Karpas-422 (cell line): ENCODE data around the gene KIF27. TPM values are rescaled to one million over a fixed set of nuclear protein-coding genes. Genes with fewer than 3 reads are reported as not detected.

ENCODE experiments used
- DNase-seq: peaks from one replicate; pipeline ENCODE4 v3.0.0-alpha.2; 2015
- H2AFZ ChIP-seq: fragments of 200-600 bp; sonication (generic); 2 replicates; pipeline ENCODE4 v1.6.1; 2014; ENCODE audit warnings: antibody characterized with exemption, low read length, mixed read lengths
- H3K27ac ChIP-seq: fragments of 200-600 bp; sonication (generic); 2 replicates; pipeline ENCODE4 v1.5.1; 2014; ENCODE audit warnings: mild to moderate bottlenecking, low read length, moderate library complexity
- H3K27me3 ChIP-seq: fragments of 200-600 bp; sonication (generic); 2 replicates; pipeline ENCODE4 v1.6.1; 2014; ENCODE audit warnings: low read length, mixed read lengths
- H3K36me3 ChIP-seq: fragments of 200-600 bp; sonication (generic); 2 replicates; pipeline ENCODE4 v1.6.1; 2014; ENCODE audit warnings: low read length, mixed read lengths; ENCODE audit not compliant: insufficient read depth
- H3K4me1 ChIP-seq: fragments of 200-600 bp; sonication (generic); 2 replicates; pipeline ENCODE4 v1.6.1; 2014; ENCODE audit warnings: mild to moderate bottlenecking, low read length, mixed read lengths
- H3K4me2 ChIP-seq: fragments of 200-600 bp; sonication (generic); 2 replicates; pipeline ENCODE4 v1.6.1; 2014; ENCODE audit warnings: low read length, low read depth, mild to moderate bottlenecking; ENCODE audit not compliant: poor library complexity, severe bottlenecking
- H3K4me3 ChIP-seq: fragments of 200-600 bp; sonication (generic); 2 replicates; pipeline ENCODE4 v1.5.1; 2014; ENCODE audit warnings: mild to moderate bottlenecking, antibody characterized with exemption, low read length, mixed read lengths
- H3K79me2 ChIP-seq: fragments of 200-600 bp; sonication (generic); 2 replicates; pipeline ENCODE4 v1.6.1; 2014; ENCODE audit warnings: mild to moderate bottlenecking, low read length, mixed read lengths
- H3K9ac ChIP-seq: fragments of 200-600 bp; sonication (generic); 2 replicates; pipeline ENCODE4 v1.6.0; 2014; ENCODE audit warnings: low read length
- H3K9me2 ChIP-seq: fragments of 200-600 bp; sonication (generic), shearing (Covaris generic); replicated peaks from 2 replicates; pipeline ENCODE4 v1.6.0; 2014; ENCODE audit warnings: mild to moderate bottlenecking, low read length, moderate library complexity; ENCODE audit not compliant: insufficient read depth
- H3K9me3 ChIP-seq: fragments of 300-700, 200-600 bp; sonication (generic); 2 replicates; pipeline ENCODE4 v1.6.1; 2014; ENCODE audit warnings: low read length, mixed read lengths
- H4K20me1 ChIP-seq: fragments of 200-600 bp; sonication (generic); 2 replicates; pipeline ENCODE4 v1.6.1; 2014; ENCODE audit warnings: mild to moderate bottlenecking, antibody characterized with exemption, low read length, low read depth; ENCODE audit not compliant: insufficient read depth
- total RNA-seq: library from RNA; depleted of rRNA; stranded (reverse); fragments of >200 nt; shearing (Covaris generic); gene quantifications from 2 replicates; pipeline ENCODE4 v1.2.3, GENCODE V29; 2014; ENCODE audit warnings: low replicate concordance; rRNA removed

KIF27 gene, protein sequence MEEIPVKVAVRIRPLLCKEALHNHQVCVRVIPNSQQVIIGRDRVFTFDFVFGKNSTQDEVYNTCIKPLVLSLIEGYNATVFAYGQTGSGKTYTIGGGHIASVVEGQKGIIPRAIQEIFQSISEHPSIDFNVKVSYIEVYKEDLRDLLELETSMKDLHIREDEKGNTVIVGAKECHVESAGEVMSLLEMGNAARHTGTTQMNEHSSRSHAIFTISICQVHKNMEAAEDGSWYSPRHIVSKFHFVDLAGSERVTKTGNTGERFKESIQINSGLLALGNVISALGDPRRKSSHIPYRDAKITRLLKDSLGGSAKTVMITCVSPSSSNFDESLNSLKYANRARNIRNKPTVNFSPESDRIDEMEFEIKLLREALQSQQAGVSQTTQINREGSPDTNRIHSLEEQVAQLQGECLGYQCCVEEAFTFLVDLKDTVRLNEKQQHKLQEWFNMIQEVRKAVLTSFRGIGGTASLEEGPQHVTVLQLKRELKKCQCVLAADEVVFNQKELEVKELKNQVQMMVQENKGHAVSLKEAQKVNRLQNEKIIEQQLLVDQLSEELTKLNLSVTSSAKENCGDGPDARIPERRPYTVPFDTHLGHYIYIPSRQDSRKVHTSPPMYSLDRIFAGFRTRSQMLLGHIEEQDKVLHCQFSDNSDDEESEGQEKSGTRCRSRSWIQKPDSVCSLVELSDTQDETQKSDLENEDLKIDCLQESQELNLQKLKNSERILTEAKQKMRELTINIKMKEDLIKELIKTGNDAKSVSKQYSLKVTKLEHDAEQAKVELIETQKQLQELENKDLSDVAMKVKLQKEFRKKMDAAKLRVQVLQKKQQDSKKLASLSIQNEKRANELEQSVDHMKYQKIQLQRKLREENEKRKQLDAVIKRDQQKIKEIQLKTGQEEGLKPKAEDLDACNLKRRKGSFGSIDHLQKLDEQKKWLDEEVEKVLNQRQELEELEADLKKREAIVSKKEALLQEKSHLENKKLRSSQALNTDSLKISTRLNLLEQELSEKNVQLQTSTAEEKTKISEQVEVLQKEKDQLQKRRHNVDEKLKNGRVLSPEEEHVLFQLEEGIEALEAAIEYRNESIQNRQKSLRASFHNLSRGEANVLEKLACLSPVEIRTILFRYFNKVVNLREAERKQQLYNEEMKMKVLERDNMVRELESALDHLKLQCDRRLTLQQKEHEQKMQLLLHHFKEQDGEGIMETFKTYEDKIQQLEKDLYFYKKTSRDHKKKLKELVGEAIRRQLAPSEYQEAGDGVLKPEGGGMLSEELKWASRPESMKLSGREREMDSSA (N-terminal part only)
- total RNA-seq: 6.5 and 7.6 TPM in 2 replicates

DNA sequence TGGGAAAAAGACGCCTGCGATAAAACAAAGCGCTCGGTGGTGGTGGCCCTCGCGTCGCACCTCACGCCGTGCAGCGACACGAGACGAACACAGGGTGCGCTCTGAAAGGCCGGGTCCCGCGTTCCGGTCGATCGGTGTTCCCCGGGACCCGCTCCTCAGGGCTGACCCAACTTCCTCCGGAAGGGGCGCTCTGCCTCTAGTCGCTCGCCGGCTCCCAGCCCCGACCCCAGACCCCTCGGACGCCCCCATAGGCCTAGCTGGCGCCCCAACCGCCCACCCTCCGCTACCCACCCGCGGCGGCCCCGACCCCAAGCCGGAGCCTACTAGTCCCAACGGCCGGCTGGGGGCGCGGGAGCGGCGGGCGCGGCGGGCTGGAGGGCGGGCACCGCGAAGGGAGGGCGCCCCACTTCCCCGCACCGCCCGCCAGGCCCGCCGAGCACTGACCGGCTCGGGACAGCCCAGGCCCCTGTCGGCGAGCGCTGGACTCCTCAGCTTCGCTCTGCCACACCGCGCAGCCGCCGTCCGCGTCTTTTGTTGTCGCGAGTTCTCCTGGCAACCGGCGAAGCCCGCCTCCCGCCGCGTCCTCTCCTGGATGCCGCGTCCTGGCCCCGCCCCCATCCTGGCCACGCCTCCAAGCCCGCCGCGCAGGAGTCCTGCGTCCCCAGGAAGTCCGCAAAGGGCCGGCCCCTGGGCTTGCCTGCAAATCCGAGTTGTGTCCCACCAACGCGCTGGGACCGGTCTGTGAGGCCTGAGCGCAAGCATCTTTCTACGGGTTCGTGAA lies at the start of gene KIF27:
TSS of gene KIF27 (minus strand) at position 506 of the 781 bp plus-strand sequence. CDS start 5,841 bp downstream, outside the sequence.
- no peaks in the 10 kb centered on the region for H3K27me3 ChIP-seq
- H3K4me1 ChIP-seq: peaks cover 15% of the 10 kb centered on the region
- no peaks in the 10 kb centered on the region for H3K9me2 ChIP-seq
- no peaks in the 10 kb centered on the region for H4K20me1 ChIP-seq
- peak within 1 kb of the TSS; percentile 77 for H2AFZ ChIP-seq
- DNase-seq: peak; percentile 99
- H3K9ac ChIP-seq: peak within 1 kb of the TSS; percentile 86
- H3K79me2 ChIP-seq: peaks cover 30% of the 10 kb centered on the region
- no peaks in the 10 kb centered on the region for H3K9me3 ChIP-seq
- H3K4me3 ChIP-seq: peak within 1 kb of the TSS; percentile 67
- peak within 1 kb of the TSS; percentile 52 for H3K27ac ChIP-seq
- no peaks in the 10 kb centered on the region for H3K36me3 ChIP-seq
- peak within 1 kb of the TSS; percentile 90 for H3K4me2 ChIP-seq

DNA sequence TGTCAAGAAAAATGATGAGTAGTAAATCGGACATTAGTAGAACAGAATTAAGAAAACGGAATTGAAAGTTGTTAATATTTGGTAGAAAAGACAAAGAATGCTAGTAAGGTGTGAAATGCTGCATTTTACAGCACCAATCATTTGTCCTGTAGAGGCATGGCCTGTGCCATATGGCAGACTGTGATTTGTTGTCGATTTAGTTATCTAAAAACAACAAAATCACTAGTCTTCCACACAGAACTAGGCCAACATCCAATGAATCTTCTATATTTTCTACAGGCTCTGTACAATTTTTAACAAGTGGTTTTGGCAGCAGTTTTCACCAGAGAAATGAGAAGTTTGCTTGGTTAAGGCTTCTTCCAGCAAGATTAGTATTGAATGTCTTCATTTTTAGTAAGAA lies 48.4 kb upstream of the KIF27 start:
- no peaks in the 10 kb centered on the region for H3K9me2 ChIP-seq
- H3K27me3 ChIP-seq: no peaks in the 10 kb centered on the region
- no peaks in the 10 kb centered on the region for H3K9me3 ChIP-seq
- H3K4me2 ChIP-seq: no peak overlapping the region
- peaks cover 9% of the 10 kb centered on the region for H3K79me2 ChIP-seq
- H3K4me1 ChIP-seq: no peaks in the 10 kb centered on the region
- no peak for DNase-seq
- peaks cover 72% of the 10 kb centered on the region for H3K36me3 ChIP-seq
- H3K27ac ChIP-seq: no peak overlapping the region
- H3K9ac ChIP-seq: no peak overlapping the region
- H4K20me1 ChIP-seq: peaks cover 66% of the 10 kb centered on the region
- no peak overlapping the region for H3K4me3 ChIP-seq
- H2AFZ ChIP-seq: no peak overlapping the region

DNA sequence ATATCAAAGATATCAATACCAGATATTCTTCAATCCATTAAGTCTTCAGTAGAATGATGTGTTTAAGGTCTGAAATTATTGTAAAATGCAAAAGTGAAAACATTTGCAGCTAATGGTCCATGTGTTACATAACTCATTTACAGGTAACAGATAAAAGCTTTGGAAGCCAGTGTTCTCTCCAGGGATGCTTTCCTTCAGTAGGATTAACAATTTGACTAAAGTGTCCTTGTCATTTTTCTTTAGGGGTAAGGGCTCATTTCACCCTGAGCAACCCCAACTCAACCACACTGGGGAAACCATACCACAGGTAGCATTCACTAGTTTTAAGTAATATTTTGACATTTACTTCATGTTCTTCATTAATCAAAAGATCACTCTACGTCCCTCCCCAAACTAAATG lies 45.8 kb upstream of the KIF27 start:
- Histone ChIP-seq H3K79me2 (no peaks in the 10 kb centered on the region; the same call in 1 of the 2 replicates), H3K9me3 (no peaks in the 10 kb centered on the region), H4K20me1 (peaks cover 44% of the 10 kb centered on the region), H3K4me1 (no peaks in the 10 kb centered on the region), H3K4me2 (no peak overlapping the region), H3K27ac (no peak overlapping the region), H3K9me2 (no peaks in the 10 kb centered on the region), H2AFZ (no peak overlapping the region), H3K27me3 (no peaks in the 10 kb centered on the region), H3K9ac (no peak overlapping the region), H3K4me3 (no peak overlapping the region), H3K36me3 (peaks cover 47% of the 10 kb centered on the region)
- no peak for DNase-seq

DNA sequence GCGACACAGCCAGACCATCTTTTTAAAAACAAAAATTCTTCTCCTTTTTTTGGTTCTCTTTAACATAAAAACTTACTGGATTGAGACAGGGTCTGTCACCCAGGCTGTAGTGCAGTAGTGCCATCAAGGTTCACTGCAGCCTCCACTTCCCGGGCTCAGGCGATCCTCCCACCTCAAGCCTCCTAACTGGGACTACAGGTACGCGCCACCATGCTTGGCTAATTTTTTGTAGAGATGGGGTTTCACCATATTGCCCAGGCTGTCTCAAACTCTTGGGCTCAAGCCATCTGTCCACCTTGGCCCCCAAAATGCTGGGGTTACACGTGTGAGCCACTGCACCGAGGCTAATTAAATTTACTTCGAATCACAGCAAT lies 45.0 kb upstream of the KIF27 start:
- H3K4me1 ChIP-seq: no peaks in the 10 kb centered on the region
- no peak overlapping the region for H3K4me2 ChIP-seq
- H3K36me3 ChIP-seq: peaks cover 38% of the 10 kb centered on the region
- no peaks in the 10 kb centered on the region for H3K9me2 ChIP-seq
- H3K9me3 ChIP-seq: no peaks in the 10 kb centered on the region
- H4K20me1 ChIP-seq: peaks cover 37% of the 10 kb centered on the region
- H3K27me3 ChIP-seq: no peaks in the 10 kb centered on the region
- DNase-seq: peak; percentile 63
- no peak overlapping the region for H3K4me3 ChIP-seq
- no peak overlapping the region for H3K9ac ChIP-seq
- no peaks in the 10 kb centered on the region; the same call in 1 of the 2 replicates for H3K79me2 ChIP-seq
- H3K27ac ChIP-seq: no peak overlapping the region
- H2AFZ ChIP-seq: no peak overlapping the region

DNA sequence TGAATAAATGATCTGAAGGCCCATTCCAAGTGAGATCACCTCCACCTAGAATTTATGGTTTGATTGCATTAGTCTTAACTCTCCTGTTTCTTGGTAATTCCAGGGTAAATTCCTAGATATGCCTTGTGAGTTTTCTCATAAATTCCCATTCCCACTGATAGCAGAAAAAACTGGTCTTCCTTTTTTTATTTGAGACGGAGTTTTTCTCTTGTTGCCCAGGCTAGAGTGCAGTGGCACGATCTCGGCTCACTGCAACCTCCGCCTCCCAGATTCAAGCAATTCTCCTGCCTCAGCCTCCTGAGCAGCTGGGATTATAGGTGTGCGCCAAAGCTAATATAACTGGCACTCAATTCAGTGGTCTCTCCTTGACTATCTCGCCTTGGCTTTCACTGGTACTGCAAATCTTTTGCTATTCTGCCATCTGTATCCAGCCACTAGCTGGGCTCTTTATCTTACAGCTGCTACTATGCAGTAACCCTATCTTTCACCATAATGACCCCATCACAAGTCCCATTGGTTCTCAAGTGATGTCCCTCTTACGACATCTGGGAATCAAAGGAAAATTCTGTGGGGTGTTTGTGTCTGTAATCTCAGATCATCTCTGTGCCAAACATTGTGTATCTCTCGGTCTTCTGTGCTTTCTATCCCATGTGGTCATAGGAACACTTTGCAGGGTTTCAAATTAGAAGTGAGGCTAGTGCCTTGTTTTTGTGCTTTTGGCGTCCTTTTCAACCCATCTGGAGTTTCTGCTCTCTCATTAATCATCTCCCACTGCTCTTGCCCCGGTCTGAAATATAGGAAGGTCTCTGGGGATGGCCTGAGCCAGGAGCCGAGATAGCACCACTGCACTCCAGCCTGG lies 44.3 kb upstream of the KIF27 start:
- Histone ChIP-seq H3K4me3 (no peak overlapping the region), H3K36me3 (peaks cover 32% of the 10 kb centered on the region), H4K20me1 (peaks cover 32% of the 10 kb centered on the region), H3K4me1 (no peaks in the 10 kb centered on the region), H3K4me2 (no peak overlapping the region), H3K27ac (no peak overlapping the region), H3K79me2 (no peaks in the 10 kb centered on the region; the same call in 1 of the 2 replicates), H3K27me3 (no peaks in the 10 kb centered on the region), H2AFZ (no peak overlapping the region), H3K9me2 (no peaks in the 10 kb centered on the region), H3K9ac (no peak overlapping the region), H3K9me3 (no peaks in the 10 kb centered on the region)
- peak; percentile 59 for DNase-seq

DNA sequence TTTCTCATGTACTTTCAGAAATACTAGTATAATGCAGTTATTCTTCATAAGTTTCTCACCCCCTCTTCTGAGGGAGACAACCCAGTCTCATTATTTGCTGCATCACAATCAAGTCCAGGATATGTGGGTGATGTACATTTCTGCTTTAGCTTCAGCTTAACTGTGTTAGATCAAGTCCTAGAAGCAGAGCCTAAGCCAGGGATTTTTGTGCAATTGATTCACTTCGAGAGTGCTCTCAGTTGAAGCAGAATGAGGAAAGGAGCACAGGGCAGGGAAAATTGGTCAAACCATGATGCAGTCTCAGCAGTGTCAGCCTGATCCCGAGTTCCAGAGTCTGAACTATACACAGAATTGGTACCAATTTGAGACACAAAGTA lies 43.7 kb upstream of the KIF27 start:
- Histone ChIP-seq H3K9me3 (no peaks in the 10 kb centered on the region), H3K9ac (no peak overlapping the region), H4K20me1 (peaks cover 26% of the 10 kb centered on the region), H3K4me1 (no peaks in the 10 kb centered on the region), H3K4me2 (no peak overlapping the region), H3K27ac (no peak overlapping the region), H3K36me3 (peaks cover 26% of the 10 kb centered on the region), H3K9me2 (no peaks in the 10 kb centered on the region), H3K27me3 (no peaks in the 10 kb centered on the region), H2AFZ (no peak overlapping the region), H3K79me2 (no peaks in the 10 kb centered on the region), H3K4me3 (no peak overlapping the region)
- DNase-seq: peak; percentile 72

DNA sequence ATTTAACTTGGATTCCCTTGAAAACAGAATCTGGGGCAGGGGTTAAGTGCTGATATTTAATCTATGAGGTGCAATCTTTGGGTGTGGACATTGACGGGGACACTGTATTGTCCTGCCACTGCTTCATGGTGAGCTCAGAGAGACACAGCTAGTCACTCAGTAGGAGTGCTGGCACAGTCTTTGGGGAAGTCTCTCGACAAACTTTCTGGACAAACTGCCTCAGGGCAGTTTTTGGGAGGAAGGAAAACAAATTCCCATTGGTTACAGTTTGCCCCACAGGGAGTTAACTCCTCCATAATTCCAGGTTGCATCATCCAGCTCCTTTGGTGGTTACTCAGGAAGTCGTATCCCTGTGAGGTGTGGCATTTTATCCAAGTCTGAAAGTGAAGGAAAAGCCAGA lies 40.9 kb upstream of the KIF27 start:
- no peaks in the 10 kb centered on the region for H3K9me2 ChIP-seq
- no peaks in the 10 kb centered on the region for H3K79me2 ChIP-seq
- H2AFZ ChIP-seq: no peak overlapping the region
- no peaks in the 10 kb centered on the region for H3K9me3 ChIP-seq
- H3K36me3 ChIP-seq: peaks cover 7% of the 10 kb centered on the region; the same call in 1 of the 2 replicates
- H3K9ac ChIP-seq: no peak overlapping the region
- H3K4me3 ChIP-seq: no peak overlapping the region
- DNase-seq: no peak
- peaks cover 12% of the 10 kb centered on the region for H4K20me1 ChIP-seq
- peaks cover 3% of the 10 kb centered on the region for H3K4me1 ChIP-seq
- H3K4me2 ChIP-seq: no peak overlapping the region
- no peaks in the 10 kb centered on the region for H3K27me3 ChIP-seq
- no peak overlapping the region for H3K27ac ChIP-seq
